Chondrocyte (in vitro differentiated cells): ENCODE measurements around the gene CAMK2B. TPM values are rescaled to one million over a fixed set of nuclear protein-coding genes. Genes with fewer than 3 reads are reported as not detected.

Source experiments
- DNase-seq: peaks from one replicate; pipeline ENCODE4 v3.0.0; 2021; ENCODE audit warnings: mixed read lengths, low spot score
- H3K27ac Mint-ChIP-seq: one replicate; pipeline ENCODE4 v1.8.0; 2021; ENCODE audit warnings: mild to moderate bottlenecking, moderate library complexity, mixed read lengths; ENCODE audit not compliant: unreplicated experiment
- H3K27me3 Mint-ChIP-seq: 2 replicates; pipeline ENCODE4 v1.8.0; 2021; ENCODE audit warnings: low read depth, mixed read lengths
- H3K36me3 Mint-ChIP-seq: 2 replicates; pipeline ENCODE4 v1.8.0; 2021; ENCODE audit warnings: low read depth, mixed read lengths
- H3K4me1 Mint-ChIP-seq: 2 replicates; pipeline ENCODE4 v1.8.0; 2021; ENCODE audit warnings: low read depth, mild to moderate bottlenecking, mixed read lengths
- H3K4me3 Mint-ChIP-seq: one replicate; pipeline ENCODE4 v1.8.0; 2021; ENCODE audit warnings: mild to moderate bottlenecking, moderate library complexity, mixed read lengths; ENCODE audit not compliant: unreplicated experiment
- H3K9me3 Mint-ChIP-seq: 2 replicates; pipeline ENCODE4 v1.8.0; 2021; ENCODE audit warnings: low read depth, mixed read lengths
- total RNA-seq: library from RNA; stranded (reverse); gene quantifications from 3 replicates; pipeline ENCODE4 v1.2.1, GENCODE V29; 2021
- TF ChIP-seq, protein P1 (sequence below): fragments of 200-600 bp; sonication (generic); IDR thresholded peaks from 2 replicates; pipeline ENCODE4 v1.5.0; 2021; ENCODE audit warnings: antibody characterized with exemption, mild to moderate bottlenecking, moderate library complexity

The CAMK2B gene
- total RNA-seq, 1 donor from 2014 or later: 0.27 TPM

DNA sequence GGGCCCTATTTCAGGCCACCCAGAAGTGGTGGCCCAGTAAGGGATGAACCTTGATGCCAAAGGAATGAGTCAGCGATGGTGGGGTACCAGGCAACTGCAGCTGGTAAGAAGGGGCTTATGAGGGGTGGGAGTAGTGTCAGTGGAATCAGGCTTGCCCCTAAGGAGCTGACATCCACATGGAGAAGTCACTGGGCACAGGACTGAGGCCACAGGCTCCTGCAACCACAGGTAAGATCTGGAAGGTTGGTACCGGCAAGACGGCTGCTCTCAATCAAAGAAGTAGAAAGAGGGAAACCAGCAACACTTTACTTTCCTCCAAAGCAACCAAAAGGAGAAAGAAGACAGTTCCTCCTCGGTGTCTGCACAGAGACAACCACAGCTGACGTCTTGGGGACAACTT is 138.7 kb downstream of the CAMK2B start:
- Mint-ChIP-seq H3K9me3 (peaks cover 12% of the 10 kb centered on the region), H3K36me3 (peaks cover 2% of the 10 kb centered on the region), H3K27ac (no peak overlapping the region), H3K4me3 (no peak overlapping the region), H3K4me1 (peaks cover 17% of the 10 kb centered on the region), H3K27me3 (no peaks in the 10 kb centered on the region)
- DNase-seq: no peak
- TF ChIP-seq, protein P1, sequence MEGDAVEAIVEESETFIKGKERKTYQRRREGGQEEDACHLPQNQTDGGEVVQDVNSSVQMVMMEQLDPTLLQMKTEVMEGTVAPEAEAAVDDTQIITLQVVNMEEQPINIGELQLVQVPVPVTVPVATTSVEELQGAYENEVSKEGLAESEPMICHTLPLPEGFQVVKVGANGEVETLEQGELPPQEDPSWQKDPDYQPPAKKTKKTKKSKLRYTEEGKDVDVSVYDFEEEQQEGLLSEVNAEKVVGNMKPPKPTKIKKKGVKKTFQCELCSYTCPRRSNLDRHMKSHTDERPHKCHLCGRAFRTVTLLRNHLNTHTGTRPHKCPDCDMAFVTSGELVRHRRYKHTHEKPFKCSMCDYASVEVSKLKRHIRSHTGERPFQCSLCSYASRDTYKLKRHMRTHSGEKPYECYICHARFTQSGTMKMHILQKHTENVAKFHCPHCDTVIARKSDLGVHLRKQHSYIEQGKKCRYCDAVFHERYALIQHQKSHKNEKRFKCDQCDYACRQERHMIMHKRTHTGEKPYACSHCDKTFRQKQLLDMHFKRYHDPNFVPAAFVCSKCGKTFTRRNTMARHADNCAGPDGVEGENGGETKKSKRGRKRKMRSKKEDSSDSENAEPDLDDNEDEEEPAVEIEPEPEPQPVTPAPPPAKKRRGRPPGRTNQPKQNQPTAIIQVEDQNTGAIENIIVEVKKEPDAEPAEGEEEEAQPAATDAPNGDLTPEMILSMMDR: no peak

- Mint-ChIP-seq H3K4me3 (no peak overlapping the region), H3K4me1 (peaks cover 17% of the 10 kb centered on the region), H3K27me3 (no peaks in the 10 kb centered on the region), H3K36me3 (peaks cover 2% of the 10 kb centered on the region), H3K9me3 (peaks cover 12% of the 10 kb centered on the region), H3K27ac (no peak overlapping the region)
- TF ChIP-seq, protein P1: no peak
- DNase-seq: no peak
These were observed 139.7 kb downstream of the CAMK2B start for GRCh38 chr7:44185729-44186128.

DNA sequence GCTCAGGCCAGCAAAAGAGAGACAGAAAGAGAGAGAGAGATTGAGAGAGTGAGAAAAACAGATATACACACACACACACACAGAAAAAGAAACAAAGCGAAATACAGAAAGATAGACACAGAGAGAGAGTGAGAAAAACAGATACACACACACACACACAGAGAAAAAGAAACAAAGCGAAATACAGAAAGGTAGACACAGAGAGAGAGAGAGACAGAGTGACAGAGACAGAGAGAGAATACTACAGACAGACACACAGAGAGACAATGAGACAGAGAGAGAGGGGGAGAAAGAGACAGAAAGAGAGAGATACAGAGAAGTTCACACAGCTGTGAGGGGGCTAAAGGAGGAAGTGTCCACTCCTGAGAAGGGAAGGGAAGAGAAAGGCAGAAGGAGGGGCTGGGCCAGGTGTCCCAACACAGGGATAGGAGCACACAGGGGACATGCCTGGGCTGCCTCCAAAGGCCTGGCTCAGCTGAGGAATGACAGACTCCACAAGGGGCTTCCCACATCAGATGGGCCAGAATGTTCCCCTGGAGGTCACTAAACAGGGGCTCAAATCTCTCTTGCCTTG is 140.4 kb downstream of the CAMK2B start:
- H3K9me3 Mint-ChIP-seq: peaks cover 12% of the 10 kb centered on the region
- peaks cover 2% of the 10 kb centered on the region for H3K36me3 Mint-ChIP-seq
- peaks cover 17% of the 10 kb centered on the region for H3K4me1 Mint-ChIP-seq
- H3K27ac Mint-ChIP-seq: peak overlapping the region; percentile 89
- no peak for DNase-seq
- H3K4me3 Mint-ChIP-seq: no peak overlapping the region
- TF ChIP-seq, protein P1: no peak
- no peaks in the 10 kb centered on the region for H3K27me3 Mint-ChIP-seq

DNA sequence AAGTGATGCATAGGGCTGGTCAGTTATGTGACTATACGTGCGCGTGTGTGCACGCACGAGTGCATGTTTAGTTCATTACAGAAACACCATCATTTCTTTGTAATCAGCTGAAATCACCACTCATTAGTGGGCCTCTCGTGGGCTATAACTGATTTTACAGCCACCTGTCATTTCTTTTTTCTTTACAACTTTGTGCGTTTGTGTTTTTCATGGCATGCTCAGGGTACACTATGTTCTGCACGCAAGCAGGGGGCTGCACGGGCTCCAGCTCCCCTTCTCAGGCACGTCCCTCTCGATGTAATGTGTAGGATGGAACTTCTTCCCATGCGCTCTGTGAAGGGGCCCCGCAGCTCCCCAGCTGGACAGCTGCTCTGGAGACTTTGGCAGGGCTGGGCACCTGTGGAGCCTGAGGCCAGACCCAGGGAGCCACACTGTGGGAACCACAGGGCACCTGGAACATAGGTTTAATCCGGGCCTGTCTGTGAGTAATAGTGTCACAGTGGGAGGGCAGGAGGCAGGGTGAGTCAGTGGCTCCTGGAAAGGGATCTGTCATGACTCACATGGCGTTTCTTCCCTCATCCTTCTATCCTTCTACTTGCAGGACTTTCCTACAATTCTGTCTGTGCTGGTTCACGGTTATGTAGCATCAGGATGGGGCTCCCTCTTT is 141.1 kb downstream of the CAMK2B start:
- peaks cover 12% of the 10 kb centered on the region for H3K9me3 Mint-ChIP-seq
- TF ChIP-seq, protein P1: no peak
- peak overlapping the region; percentile 3 for H3K4me3 Mint-ChIP-seq
- peaks cover 17% of the 10 kb centered on the region for H3K4me1 Mint-ChIP-seq
- peak overlapping the region; percentile 89 for H3K27ac Mint-ChIP-seq
- no peak for DNase-seq
- H3K27me3 Mint-ChIP-seq: no peaks in the 10 kb centered on the region
- peaks cover 2% of the 10 kb centered on the region for H3K36me3 Mint-ChIP-seq

- no peak for DNase-seq
- H3K9me3 Mint-ChIP-seq: peaks cover 12% of the 10 kb centered on the region
- TF ChIP-seq, protein P1: no peak
- H3K27me3 Mint-ChIP-seq: no peaks in the 10 kb centered on the region
- peaks cover 17% of the 10 kb centered on the region for H3K4me1 Mint-ChIP-seq
- peaks cover 2% of the 10 kb centered on the region for H3K36me3 Mint-ChIP-seq
- no peak overlapping the region for H3K4me3 Mint-ChIP-seq
- no peak overlapping the region for H3K27ac Mint-ChIP-seq
These were observed 142.0 kb downstream of the CAMK2B start for GRCh38 chr7:44183386-44183785.
